H9 (cell line): ENCODE data around the gene KPTN. TPM values are rescaled to one million over a fixed set of nuclear protein-coding genes. Genes with fewer than 3 reads are reported as not detected.

Source experiments
- DNase-seq: peaks from one replicate; pipeline ENCODE4 v3.0.0-alpha.2; 2017
- H2AFZ ChIP-seq: one replicate; pipeline ENCODE4 v1.6.1; 2013; ENCODE audit warnings: mild to moderate bottlenecking, low read length, control low read depth, moderate library complexity
- H2AK5ac ChIP-seq: 2 replicates; pipeline ENCODE4 v1.6.1; 2013; ENCODE audit warnings: low read length, control low read depth, mixed read lengths; ENCODE audit not compliant: insufficient read length
- H2BK120ac ChIP-seq: one replicate; pipeline ENCODE4 v1.6.1; 2013; ENCODE audit warnings: low read depth, mild to moderate bottlenecking, low read length, control low read depth, inconsistent platforms; ENCODE audit not compliant: poor library complexity, severe bottlenecking
- H2BK12ac ChIP-seq: 2 replicates; pipeline ENCODE4 v1.6.1; 2013; ENCODE audit warnings: low read length, control low read depth, mixed read lengths, low read depth; ENCODE audit not compliant: insufficient read length
- H2BK15ac ChIP-seq: 2 replicates; pipeline ENCODE4 v1.6.1; 2013; ENCODE audit warnings: low read depth, low read length, control low read depth
- H2BK20ac ChIP-seq: one replicate; pipeline ENCODE4 v1.6.1; 2013; ENCODE audit warnings: low read depth, mild to moderate bottlenecking, low read length, control low read depth, inconsistent platforms; ENCODE audit not compliant: poor library complexity, severe bottlenecking
- H2BK5ac ChIP-seq: 2 replicates; pipeline ENCODE4 v1.6.1; 2013; ENCODE audit warnings: low read length, control low read depth, mixed read lengths; ENCODE audit not compliant: insufficient read length
- H3K14ac ChIP-seq: 2 replicates; pipeline ENCODE4 v1.6.1; 2013; ENCODE audit warnings: low read length, control low read depth; ENCODE audit not compliant: insufficient read depth
- H3K18ac ChIP-seq: 2 replicates; pipeline ENCODE4 v1.6.1; 2013; ENCODE audit warnings: low read depth, mild to moderate bottlenecking, mixed read lengths, low read length, control low read depth; ENCODE audit not compliant: insufficient read length
- H3K23ac ChIP-seq: 2 replicates; pipeline ENCODE4 v1.6.1; 2013; ENCODE audit warnings: low read length, control low read depth, mixed read lengths, low read depth; ENCODE audit not compliant: insufficient read length
- H3K23me2 ChIP-seq: 2 replicates; pipeline ENCODE4 v1.6.1; 2013; ENCODE audit warnings: low read depth, mild to moderate bottlenecking, mixed read lengths, low read length, control low read depth; ENCODE audit not compliant: insufficient read length, poor library complexity, severe bottlenecking
- H3K27ac ChIP-seq: 2 replicates; pipeline ENCODE4 v1.5.1; 2013; ENCODE audit warnings: low read length, control low read depth, mixed read lengths, low read depth; ENCODE audit not compliant: insufficient read length
- H3K27me3 ChIP-seq: 2 replicates; pipeline ENCODE4 v1.6.1; 2013; ENCODE audit warnings: low read length, control low read depth, inconsistent platforms; ENCODE audit not compliant: insufficient read depth
- H3K4ac ChIP-seq: 2 replicates; pipeline ENCODE4 v1.6.1; 2013; ENCODE audit warnings: low read depth, mild to moderate bottlenecking, control low read depth, inconsistent platforms, low read length, moderate library complexity
- H3K4me1 ChIP-seq: 2 replicates; pipeline ENCODE4 v1.6.1; 2013; ENCODE audit warnings: low read length, control low read depth, inconsistent platforms; ENCODE audit not compliant: insufficient read depth
- H3K4me2 ChIP-seq: 2 replicates; pipeline ENCODE4 v1.6.1; 2013; ENCODE audit warnings: low read length, control low read depth, mixed read lengths; ENCODE audit not compliant: insufficient read length, insufficient read depth
- H3K56ac ChIP-seq: 2 replicates; pipeline ENCODE4 v1.6.1; 2013; ENCODE audit warnings: low read depth, mild to moderate bottlenecking, mixed read lengths, low read length, control low read depth; ENCODE audit not compliant: insufficient read length
- H3K79me1 ChIP-seq: 2 replicates; pipeline ENCODE4 v1.6.1; 2013; ENCODE audit warnings: low read depth, mild to moderate bottlenecking, moderate library complexity, low read length, control low read depth, inconsistent platforms; ENCODE audit not compliant: insufficient read depth, poor library complexity, severe bottlenecking
- H3K79me2 ChIP-seq: 2 replicates; pipeline ENCODE4 v1.6.1; 2013; ENCODE audit warnings: low read length, control low read depth, inconsistent platforms; ENCODE audit not compliant: insufficient read depth
- H3K9ac ChIP-seq: 2 replicates; pipeline ENCODE4 v1.6.1; 2013; ENCODE audit warnings: low read length, control low read depth, mixed read lengths; ENCODE audit not compliant: insufficient read length; ENCODE audit errors: extremely low read depth
- H3K9me3 ChIP-seq: one replicate; pipeline ENCODE4 v1.6.1; 2013; ENCODE audit warnings: low read depth, low read length, inconsistent platforms; ENCODE audit not compliant: control insufficient read depth
- H3T11ph ChIP-seq: one replicate; pipeline ENCODE4 v1.6.1; 2013; ENCODE audit warnings: mild to moderate bottlenecking, low read length, control low read depth, inconsistent platforms
- H4K20me1 ChIP-seq: one replicate; pipeline ENCODE4 v1.6.1; 2013; ENCODE audit not compliant: control insufficient read depth, insufficient read length, insufficient read depth
- H4K5ac ChIP-seq: 2 replicates; pipeline ENCODE4 v1.6.1; 2013; ENCODE audit warnings: low read depth, mild to moderate bottlenecking, mixed read lengths, low read length, control low read depth; ENCODE audit not compliant: insufficient read length
- H4K8ac ChIP-seq: replicated peaks from 2 replicates; pipeline ENCODE4 v1.6.1; 2013; ENCODE audit warnings: low read length, control low read depth, mixed read lengths, low read depth; ENCODE audit not compliant: insufficient read length
- H4K91ac ChIP-seq: 2 replicates; pipeline ENCODE4 v1.6.1; 2013; ENCODE audit warnings: low read depth, mild to moderate bottlenecking, moderate library complexity, mixed read lengths, low read length, control low read depth; ENCODE audit not compliant: insufficient read length
- H3K27ac Mint-ChIP-seq, 3 experiments: 2 replicates in 2 of 3; 3 replicates in 1 of 3; pipeline ENCODE4 v1.8.0; 2020 to 2021; ENCODE audit warnings: mixed read lengths in 3 of 3, mild to moderate bottlenecking in 1 of 3, moderate library complexity in 1 of 3
- H3K27me3 Mint-ChIP-seq: 2 replicates; pipeline ENCODE4 v1.8.0; 2021; ENCODE audit warnings: low read depth, mild to moderate bottlenecking, moderate library complexity, mixed read lengths
- H3K36me3 Mint-ChIP-seq, 3 experiments: 2 replicates in 2 of 3; 3 replicates in 1 of 3; pipeline ENCODE4 v1.8.0; 2020 to 2021; ENCODE audit warnings: low read depth in 3 of 3, mixed read lengths in 3 of 3; ENCODE audit not compliant: insufficient read depth in 1 of 3
- H3K4me1 Mint-ChIP-seq, 2 experiments: 2 replicates each; pipeline ENCODE4 v1.8.0; 2020; ENCODE audit warnings: mixed read lengths in 2 of 2
- H3K4me3 Mint-ChIP-seq, 2 experiments: 2 replicates in 1 of 2; 3 replicates in 1 of 2; pipeline ENCODE4 v1.8.0; 2020 to 2021; ENCODE audit warnings: mild to moderate bottlenecking in 2 of 2, mixed read lengths in 2 of 2, moderate library complexity in 1 of 2
- H3K9me3 Mint-ChIP-seq, 2 experiments: 2 replicates in 1 of 2; 3 replicates in 1 of 2; pipeline ENCODE4 v1.8.0; 2020; ENCODE audit warnings: mild to moderate bottlenecking in 2 of 2, mixed read lengths in 2 of 2, moderate library complexity in 1 of 2
- WGBS: extraction: QIAGEN DNeasy Blood & Tissue Kit; methylation state at CpG from one replicate; pipeline ENCODE4 v1.1.7; 2013; ENCODE audit warnings: missing lambda C conversion rate, low lambda C conversion rate, mixed read lengths; ENCODE audit not compliant: insufficient read length; ENCODE audit errors: extremely low coverage; 5-methylcytosine and 5-hydroxymethylcytosine counted together
- total RNA-seq: library from RNA; stranded (reverse); gene quantifications from 2 replicates; pipeline ENCODE4 v1.2.1, GENCODE V29; 2021
- TF ChIP-seq, protein P1 (sequence below): fragments of 200-600 bp; sonication (generic); conservative IDR thresholded peaks from 3 replicates; pipeline ENCODE4 v1.8.0; 2021; ENCODE audit warnings: antibody characterized with exemption, mild to moderate bottlenecking

The KPTN gene
- total RNA-seq, 1 experiment from 2014 or later = 35.4 TPM

DNA sequence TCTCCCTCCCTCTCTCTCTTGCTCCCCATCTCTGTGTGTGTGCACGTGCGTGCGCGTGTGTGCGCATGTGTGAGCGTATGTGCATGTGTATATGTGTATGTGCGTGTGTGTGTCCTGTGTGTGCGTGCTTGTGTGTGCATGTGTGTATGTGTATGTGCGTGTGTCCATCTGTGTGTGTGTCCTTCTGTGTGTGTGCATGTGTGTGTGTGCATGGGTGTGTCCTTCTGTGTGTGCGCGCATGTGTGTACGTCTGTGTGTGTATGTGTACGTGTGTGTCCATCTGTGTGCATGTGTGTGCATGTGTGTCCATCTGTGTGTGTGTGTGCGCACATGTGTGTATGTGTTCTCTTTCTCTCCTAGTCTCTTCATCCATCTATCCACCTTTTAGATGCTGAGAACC lies 24.5 kb downstream of the KPTN start:
- Histone ChIP-seq H2AFZ (no peak overlapping the region), H4K20me1 (no peaks in the 10 kb centered on the region), H4K91ac (no peak overlapping the region), H3K79me1 (no peaks in the 10 kb centered on the region), H4K5ac (no peak overlapping the region), H3K4me1 (no peaks in the 10 kb centered on the region; the same call in 1 of the 2 replicates), H2AK5ac (no peak overlapping the region), H3K27me3 (peaks cover 2% of the 10 kb centered on the region; the same call in 1 of the 2 replicates), H3K56ac (no peak overlapping the region), H2BK120ac (no peak overlapping the region), H3K14ac (no peak overlapping the region), H3K79me2 (no peaks in the 10 kb centered on the region), H3K23me2 (no peaks in the 10 kb centered on the region), H3K18ac (no peak overlapping the region), H3K4me2 (no peak overlapping the region), H2BK15ac (no peak overlapping the region), H2BK20ac (no peak overlapping the region), H3K9me3 (no peaks in the 10 kb centered on the region), H4K8ac (no peak overlapping the region), H3K9ac (no peak overlapping the region), H3T11ph (no peak overlapping the region), H3K27ac (no peak overlapping the region), H2BK12ac (no peak overlapping the region), H3K23ac (peak overlapping the region; percentile 18), H2BK5ac (no peak overlapping the region), H3K4ac (no peak overlapping the region)
- no peak for DNase-seq
- Mint-ChIP-seq H3K36me3 (peaks cover 5 to 11% (median 6%) of the 10 kb centered on the region in 3 experiments; a peak in 6 of 7 replicates), H3K9me3 (no peaks in the 10 kb centered on the region), H3K27me3 (peaks cover 8% of the 10 kb centered on the region; the same call in 1 of the 2 replicates), H3K4me3 (no peak overlapping the region), H3K4me1 (peaks cover 1 to 8% of the 10 kb centered on the region in 2 experiments), H3K27ac (no peak overlapping the region)
- TF ChIP-seq, protein P1, sequence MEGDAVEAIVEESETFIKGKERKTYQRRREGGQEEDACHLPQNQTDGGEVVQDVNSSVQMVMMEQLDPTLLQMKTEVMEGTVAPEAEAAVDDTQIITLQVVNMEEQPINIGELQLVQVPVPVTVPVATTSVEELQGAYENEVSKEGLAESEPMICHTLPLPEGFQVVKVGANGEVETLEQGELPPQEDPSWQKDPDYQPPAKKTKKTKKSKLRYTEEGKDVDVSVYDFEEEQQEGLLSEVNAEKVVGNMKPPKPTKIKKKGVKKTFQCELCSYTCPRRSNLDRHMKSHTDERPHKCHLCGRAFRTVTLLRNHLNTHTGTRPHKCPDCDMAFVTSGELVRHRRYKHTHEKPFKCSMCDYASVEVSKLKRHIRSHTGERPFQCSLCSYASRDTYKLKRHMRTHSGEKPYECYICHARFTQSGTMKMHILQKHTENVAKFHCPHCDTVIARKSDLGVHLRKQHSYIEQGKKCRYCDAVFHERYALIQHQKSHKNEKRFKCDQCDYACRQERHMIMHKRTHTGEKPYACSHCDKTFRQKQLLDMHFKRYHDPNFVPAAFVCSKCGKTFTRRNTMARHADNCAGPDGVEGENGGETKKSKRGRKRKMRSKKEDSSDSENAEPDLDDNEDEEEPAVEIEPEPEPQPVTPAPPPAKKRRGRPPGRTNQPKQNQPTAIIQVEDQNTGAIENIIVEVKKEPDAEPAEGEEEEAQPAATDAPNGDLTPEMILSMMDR = no peak
- no CpG with 5 or more reads among the region's 14 CpGs for WGBS
